T47D (cell line): Measurements from ENCODE around the gene PHF5A.
"Not testable (repeated sequence)": the region's sequence is repeated elsewhere in the genome, so short reads cannot be mapped to it uniquely, and the experiment has no call there.

Experiments
- DNase-seq, 2 experiments: peaks; one replicate each; pipeline versions ENCODE4 v3.0.0 to v3.0.0-alpha.2; 2011 to 2012; ENCODE audit warnings: low read depth in 1 of 2, low spot score in 1 of 2
- JUND ChIP-seq: IDR thresholded peaks from 2 replicates; pipeline ENCODE4 v1.6.1; 2012; ENCODE audit warnings: low read depth
- in situ Hi-C: cut with HindIII; loops from 2 replicates; pipeline ENCODE4 v1.10.0; 2016; ENCODE audit warnings: low sequenced_read_pairs, low pct_unique_long_range_greater_than_20kb

The PHF5A gene

DNA sequence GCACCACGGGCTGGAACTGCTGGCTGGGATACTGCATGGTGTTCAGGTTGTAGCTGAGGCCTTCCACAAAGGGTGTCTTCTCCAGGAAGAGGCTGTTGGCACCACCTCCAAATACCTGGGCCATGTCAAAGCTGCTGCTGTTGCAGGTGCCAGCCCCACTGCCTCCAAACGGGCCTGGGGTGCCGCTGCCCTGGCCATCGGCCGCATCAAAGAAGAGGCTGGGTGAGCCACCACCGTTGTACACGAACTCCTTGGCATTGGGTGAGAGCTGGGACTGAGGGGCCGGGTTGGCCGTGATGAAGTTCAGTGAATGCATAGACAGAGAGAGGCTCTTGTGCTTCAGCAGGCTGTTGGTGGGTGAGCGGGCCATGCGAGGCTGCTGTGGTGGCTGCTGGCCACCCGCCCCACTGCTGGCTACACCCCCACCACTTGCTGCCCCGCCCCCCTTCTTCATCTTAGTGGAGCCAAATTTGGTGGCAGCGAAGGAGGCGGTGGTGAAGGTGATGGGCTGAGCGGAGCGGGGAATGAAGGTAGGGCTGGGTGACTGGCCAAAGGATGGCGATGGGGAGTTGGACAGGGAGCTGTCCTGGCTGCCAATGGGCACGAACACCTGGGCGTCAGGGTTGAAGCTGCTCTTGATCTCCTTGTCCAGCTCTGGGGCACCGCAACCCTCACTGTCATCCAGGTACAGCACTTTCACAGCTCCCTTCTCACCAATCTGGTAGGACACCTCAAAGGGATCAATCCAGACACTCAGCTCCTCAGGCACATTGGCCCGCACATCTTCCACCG, 32.0 kb downstream of the PHF5A start:
- in situ Hi-C loops: no loop called here
- TF ChIP-seq JUND: no peak
- DNase-seq: no peak

GRCh38 chr22:41435560-41435959, 32.9 kb downstream of the PHF5A start:
- TF ChIP-seq JUND: no peak
- in situ Hi-C loops: no loop called here
- no peak for DNase-seq

GRCh38 chr22:41434361-41435003, 34.0 kb downstream of the PHF5A start:
- DNase-seq, in situ Hi-C loops: not testable (repeated sequence)

DNA sequence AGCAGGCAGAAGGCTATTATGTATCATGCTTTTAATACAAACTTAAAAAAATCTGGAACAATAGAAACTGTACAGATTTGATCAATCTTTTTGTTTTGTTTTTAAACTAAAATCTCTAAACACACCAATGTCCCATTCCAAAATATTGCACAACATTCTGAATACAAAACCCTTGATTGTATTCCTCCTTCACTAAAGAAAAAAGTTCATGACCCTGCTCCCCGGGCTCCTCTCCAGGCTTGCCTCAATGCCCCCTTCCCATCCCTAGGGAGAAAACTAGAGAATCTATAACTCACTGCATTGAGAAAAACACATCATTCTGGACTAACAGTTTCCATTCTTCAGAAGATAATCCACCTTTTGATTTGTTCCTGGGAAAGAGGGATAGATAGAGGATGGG, 35.0 kb downstream of the PHF5A start:
- DNase-seq, in situ Hi-C loops: not testable (repeated sequence)

DNA sequence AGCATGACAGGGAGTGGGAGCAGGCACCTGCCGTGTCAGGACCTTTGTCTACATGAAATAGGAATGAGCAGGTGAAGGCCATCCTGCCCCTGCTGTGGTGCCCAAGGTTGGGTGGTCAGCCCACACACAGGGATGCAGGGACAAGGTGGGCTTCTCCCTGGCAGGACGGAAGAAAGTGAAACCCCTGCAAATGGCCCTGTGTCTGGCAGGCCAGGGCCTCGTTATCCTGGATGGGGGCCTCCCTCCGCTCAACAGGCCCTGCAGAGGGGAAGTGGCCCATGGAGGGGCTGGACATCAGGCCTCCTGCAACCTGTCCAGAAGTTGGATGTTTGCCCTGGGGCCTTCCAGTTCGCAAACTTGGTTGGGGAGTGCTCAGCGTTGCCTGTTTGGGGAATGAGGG, 36.8 kb downstream of the PHF5A start:
- DNase-seq: no peak
- TF ChIP-seq JUND: no peak
- in situ Hi-C loops: no loop called here

GRCh38 chr22:41429951-41430332, 38.5 kb downstream of the PHF5A start:
- TF ChIP-seq JUND: no peak
- no peak for DNase-seq
- in situ Hi-C loops: no loop called here

- in situ Hi-C loops: no loop called here
- TF ChIP-seq JUND: no peak
- no peak for DNase-seq
These were observed 39.1 kb downstream of the PHF5A start for GRCh38 chr22:41429232-41429950.

GRCh38 chr22:41425660-41426365, 42.7 kb downstream of the PHF5A start:
- DNase-seq: no peak
- in situ Hi-C loops: no loop called here
- no peak for TF ChIP-seq JUND

GRCh38 chr22:41418717-41419116, 49.8 kb downstream of the PHF5A start:
- in situ Hi-C loops: no loop called here
- TF ChIP-seq JUND: no peak
- DNase-seq: peak in 1 of 2 experiments; percentile 54

DNA sequence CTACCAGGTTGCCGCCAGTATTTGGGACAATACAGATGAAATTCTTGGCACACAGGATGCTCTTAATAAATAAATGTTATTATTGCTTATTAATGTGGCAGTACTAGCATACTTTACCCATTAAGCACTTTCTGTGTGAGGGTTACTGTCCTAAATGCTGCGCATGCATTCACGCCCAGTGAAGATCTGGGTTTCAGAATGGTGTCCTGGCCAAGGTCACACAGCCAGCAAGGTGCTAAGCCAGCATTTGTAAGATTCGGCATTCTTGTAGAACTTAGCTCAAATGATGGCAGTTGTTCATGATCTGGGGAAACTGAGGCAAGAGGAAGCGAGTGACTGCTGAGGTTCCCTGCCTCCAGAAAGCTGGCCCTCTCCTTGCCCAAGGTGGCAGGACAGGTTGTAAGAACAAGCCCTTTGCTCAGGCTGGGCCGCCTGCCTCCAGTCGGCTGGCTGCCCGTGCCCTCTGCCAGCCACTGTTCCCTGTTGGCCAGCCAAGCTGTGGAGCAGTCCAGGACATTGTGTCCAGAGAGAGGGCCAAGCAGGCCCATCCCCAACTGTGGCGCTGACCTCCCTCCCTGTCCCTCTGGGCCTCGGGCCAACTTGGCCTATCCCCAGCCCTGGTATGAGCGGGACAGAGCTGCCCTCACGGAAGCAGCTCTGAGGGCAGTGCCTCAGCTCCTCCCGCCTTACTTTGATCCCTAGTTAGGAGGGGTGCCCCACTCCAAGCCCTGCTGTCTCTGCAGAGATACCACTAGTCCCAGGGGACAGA, 50.7 kb downstream of the PHF5A start:
- in situ Hi-C loops: no loop called here
- DNase-seq: peak in 1 of 2 experiments; percentile 92
- TF ChIP-seq JUND: no peak

- in situ Hi-C loops: no loop called here
- TF ChIP-seq JUND: no peak
- no peak for DNase-seq
These were observed 52.9 kb downstream of the PHF5A start for GRCh38 chr22:41415554-41415953.

DNA sequence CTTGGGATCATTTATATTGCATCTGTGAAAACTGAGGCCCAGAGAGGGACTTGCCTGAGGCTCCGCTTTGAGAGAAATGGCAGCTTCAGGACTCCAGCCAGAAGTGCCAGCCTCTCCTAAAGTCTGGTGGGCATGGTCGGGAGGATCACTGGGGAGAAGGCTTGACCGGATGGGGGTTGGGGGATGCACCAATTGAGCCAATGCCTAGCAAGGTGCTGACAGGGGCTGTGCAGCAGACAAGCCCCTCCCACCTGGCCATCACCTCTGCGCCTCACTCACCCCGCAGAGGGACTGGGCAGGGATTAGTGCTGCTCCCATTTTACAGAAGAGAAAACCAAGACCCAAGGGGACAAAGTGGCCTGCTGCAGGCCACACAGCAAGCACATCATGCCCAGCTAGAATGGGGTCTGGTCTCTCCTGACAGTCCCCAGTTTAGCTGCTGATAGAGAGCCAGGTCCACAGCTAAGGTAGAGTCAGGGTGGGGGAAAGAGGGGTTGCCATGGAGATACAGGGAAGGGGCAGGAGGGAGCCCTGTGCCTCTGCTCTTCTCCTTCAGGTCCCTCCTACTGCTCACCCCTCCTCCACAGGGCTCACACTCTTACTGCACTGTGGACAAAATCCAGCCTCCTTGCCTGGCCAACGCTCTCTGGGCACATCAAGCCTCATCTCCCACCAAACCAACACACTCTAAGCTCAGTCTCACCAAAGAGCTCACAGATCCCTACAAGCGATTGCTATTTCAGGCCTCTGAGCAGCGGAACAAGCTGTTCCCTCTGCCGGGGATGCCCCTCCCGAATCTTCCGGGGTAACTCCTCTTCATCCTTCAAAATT, 57.3 kb downstream of the PHF5A start:
- no peak for TF ChIP-seq JUND
- in situ Hi-C loops: no loop called here

More for the DNA sequence above, 57.3 kb downstream of the PHF5A start:
- no peak for DNase-seq
